HG03469 (cell line): ENCODE results near the gene ZGPAT.
"Not testable (repeated sequence)": the region's sequence is repeated elsewhere in the genome, so short reads cannot be mapped to it uniquely, and the experiment has no call there.

ENCODE experiments used
- ATAC-seq: cut with Tn5 transposase; IDR thresholded peaks from one replicate; pipeline ENCODE4 v1.9.1; 2021; ENCODE audit warnings: mild to moderate bottlenecking, moderate library complexity, moderate number of reproducible peaks; ENCODE audit not compliant: unreplicated experiment

Gene ZGPAT

DNA sequence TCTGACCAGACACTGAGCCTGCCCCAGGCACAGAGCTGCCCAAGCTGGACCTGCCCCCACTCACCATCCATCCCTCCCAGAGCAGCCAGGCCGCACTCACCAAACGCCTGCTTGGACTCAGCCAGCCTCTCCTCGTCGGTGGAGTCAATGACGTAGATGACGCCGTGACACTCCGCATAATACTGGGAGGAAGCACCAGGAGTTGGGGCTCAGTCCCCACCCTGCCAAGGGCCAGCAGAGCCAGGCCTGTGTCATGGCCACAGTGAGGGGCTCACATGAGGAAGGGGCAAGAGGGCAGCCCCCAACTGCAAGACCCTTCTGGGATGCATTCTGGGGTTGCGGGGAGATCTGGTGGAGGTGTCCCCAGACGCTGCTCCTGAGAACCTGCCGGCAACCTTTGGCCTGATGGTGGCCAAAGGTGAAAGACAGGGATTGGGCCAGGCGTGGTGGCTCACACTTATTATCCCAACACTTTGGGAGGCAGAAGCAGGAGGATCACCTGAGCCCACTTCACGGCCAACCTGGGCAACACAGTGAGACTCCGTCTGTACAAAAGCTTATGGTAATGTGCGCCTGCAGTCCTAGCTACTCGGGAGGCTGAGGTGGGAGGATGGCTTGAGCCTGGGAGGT lies 5.7 kb upstream of the ZGPAT start:
- no peak for ATAC-seq

DNA sequence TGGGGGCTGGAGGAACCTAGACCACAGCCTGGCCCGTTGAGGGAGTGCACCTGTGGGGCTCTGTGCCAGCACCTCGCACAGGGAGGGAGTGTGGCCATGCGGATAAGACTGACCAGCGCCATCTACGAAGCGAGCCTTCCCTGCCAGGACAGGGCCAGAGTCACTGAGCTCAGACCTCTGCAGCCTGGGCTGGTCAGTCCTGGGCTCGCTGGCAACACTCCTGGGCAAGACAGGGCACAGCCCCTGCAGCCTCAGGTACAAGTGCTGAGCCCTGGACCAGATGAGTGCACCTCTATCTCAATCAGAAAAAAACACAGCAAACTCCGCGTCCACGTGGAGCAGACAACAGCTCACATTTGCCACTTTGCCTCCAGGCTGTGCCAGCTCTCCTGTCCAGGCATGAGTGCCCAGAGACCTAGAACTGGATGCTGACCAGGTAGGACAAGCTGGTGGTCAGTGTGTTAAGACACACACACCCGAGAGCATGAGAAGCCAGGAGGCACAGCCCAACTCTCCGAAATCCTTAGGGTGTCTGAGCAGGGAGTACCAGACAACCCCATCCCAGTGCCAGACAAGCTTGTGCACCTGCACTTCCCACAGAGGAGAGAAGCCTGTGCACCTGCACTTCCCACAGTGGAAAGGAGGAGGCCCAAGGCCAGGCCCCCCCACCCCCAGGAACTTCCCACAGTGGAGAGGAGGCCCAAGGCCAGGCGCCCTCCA lies 4.9 kb upstream of the ZGPAT start:
- no peak for ATAC-seq

DNA sequence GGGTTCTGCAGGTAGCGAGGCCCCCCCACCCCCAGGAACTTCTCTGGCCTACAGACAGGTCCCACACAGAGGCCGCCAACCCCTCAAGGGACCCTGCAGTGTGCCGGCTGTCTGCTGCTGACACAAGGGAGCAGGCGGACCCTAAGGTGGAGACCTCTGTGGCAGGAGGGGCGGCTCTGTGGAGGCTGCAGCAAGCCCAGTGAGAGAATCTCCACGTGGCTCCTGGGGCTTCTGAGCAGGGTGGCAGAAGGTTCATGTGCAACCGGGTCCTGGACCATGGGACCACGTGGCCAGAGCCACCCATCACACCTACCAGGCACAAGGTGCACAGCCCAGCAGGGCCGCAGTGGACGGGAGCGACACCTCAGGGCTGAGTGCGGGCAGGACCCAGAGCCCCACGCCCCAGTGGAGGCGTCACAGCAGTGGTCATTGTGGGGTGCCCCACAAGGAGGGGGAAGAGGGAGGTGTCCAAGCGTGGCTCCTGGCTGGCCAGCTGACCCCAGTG lies 4.3 kb upstream of the ZGPAT start:
- no peak for ATAC-seq

DNA sequence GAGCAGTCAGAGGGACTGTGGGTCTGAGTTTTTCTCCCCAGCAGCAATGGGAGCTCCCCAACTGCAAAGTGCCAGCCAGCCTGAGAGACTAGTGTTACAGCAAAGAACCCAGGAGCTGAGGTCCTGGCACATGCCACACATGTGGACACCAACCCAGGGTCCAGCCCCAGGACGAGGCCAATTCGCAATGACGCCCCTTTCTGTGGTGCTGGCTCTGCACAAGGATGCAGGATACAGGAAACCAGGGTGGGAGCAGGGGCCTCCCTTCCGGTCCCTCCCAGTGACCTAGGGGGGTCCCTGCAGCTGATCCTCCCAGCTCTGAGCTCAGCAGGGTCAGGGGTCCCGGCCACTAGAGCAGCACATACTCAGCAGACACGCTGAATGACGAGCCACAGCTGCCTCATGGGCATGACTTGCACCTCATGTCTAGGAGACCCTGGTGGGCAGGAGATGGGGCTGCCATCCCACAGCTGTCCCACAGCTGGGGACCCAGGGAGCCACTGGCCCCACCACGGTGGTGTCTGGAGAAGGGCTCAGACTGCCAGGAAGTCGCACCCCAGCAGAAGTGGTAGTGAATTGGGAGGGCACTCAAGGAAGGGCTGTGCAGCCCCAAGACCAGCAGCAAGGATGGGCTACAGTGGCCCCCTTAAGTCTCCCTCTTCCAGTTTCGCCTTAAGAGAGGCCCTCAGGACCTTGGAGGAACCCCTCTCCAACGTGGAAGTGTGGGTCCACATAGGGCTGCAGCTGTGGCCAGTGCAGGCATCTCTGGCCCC lies 3.7 kb upstream of the ZGPAT start:
- ATAC-seq, result no peak

DNA sequence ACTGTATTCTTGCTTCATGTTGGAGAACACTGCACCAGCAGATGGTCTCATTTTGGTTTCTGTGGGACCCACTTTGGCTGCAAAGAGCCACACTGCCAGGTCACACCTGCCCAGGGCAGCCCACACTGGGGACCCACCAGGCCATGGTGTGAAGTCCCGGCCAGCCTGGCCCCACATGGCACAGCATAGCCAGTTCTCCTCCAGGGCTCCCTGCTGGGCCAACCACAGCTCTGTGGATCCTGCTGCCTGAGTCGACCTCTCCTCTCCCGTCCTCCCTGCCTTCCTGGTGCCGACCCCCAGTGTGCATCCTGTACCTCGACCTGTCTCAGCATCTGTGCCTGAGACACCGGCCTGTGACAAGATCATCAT lies 3.1 kb upstream of the ZGPAT start:
- ATAC-seq, result no peak

DNA sequence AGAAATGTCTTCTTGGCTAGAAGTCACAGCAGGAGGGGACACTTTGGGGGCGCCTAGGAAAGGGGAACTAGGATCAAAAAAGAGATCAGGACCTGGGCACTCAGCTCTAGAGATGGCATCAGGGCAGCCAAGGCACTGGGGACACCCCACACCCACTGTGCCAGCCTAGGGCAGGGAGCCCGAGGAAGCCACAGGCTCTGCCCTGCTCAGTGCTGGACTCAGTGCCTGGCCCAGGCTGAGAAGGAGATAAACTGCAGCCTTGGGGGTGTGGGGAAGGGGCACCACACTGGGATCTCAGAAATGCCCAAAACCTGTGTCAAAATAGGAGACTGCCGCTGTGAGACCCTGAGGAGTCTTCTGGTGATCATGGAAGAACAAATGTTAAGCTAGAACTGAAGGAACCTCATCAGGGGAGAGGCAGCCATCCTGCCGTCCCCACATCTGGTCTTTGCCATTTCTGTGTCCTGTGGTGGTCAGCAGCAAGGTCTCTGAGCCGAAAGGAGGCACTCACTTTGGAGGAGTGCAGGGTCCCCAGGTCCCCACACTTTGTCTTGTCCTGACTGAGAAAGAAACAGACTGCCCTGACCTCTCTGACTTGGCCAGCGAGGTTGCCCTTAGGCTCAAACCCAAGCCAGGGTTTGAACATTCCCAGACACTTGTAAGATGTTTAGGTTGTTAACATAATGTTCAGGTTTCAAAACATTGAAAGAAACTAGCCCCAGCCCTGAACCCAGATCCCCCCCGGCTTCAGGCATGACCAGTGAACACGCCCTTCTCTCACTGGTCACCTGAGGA lies 2.4 kb upstream of the ZGPAT start:
- no peak for ATAC-seq

DNA sequence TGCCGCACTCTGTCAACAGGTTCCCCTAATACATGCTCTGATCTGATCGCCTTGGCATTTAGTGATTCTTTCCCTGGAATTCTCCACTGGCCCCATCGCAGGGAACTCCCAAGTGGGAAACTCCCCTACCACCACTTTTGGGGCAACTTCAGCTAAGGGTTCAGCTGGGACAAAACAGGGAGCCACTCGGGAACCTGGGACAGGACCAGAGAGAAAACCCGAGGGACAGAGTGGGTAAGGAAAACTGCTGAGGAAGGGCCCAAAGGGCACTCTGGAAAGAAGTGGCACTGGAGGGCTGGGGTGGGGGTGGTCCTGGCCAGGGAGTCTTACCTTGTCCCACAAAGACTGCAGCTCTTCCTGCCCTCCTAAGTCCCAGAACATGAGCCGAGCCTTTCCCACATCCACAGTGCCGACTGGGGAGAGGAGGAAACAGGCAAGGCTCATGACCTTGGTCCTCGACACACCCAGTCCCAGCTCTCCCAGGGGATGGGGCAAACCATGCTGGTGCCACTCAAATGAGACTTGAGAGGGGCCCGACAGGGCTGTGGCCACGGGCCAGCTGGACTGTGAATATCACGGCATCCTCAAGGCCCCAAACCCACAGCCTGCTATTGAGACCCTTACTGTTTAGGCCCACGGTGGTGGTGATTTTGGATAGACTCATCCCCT lies 1.7 kb upstream of the ZGPAT start:
- ATAC-seq, result no peak

DNA sequence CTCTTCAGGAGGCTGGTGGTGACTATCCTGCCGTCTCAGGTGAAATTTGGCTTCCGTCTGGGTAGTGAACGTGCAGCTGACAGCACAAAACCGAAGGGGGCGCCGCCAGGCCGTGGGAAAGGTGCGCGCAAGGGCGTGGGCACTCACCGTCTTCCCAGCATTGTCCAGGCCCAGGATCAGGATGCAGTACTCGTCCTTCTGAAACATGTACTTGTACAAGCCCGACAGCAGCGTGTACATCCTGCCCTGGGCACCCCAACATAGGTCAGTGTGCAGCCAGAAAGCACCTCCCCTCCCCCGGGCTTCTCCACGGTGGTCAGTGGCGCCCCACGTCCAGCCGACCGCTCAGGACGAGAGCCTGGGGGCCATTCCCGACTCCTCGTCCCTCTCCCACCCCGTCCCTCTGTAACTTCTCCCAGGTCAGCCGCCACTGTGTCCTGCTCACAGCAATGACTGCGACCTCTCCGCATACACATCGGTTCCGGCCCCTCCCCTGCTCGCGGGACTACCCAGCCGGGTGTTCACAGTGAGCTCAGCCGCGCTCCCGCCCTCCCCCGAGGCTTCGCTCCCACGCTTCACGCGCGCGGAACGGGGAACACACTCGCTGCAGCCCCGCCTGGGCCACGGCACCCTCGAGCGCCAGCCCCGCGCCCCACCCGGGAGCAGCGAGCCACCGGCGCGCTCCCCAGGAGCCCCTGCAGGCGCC lies 834 bp upstream of the ZGPAT start:
- peak; percentile 10 for ATAC-seq

DNA sequence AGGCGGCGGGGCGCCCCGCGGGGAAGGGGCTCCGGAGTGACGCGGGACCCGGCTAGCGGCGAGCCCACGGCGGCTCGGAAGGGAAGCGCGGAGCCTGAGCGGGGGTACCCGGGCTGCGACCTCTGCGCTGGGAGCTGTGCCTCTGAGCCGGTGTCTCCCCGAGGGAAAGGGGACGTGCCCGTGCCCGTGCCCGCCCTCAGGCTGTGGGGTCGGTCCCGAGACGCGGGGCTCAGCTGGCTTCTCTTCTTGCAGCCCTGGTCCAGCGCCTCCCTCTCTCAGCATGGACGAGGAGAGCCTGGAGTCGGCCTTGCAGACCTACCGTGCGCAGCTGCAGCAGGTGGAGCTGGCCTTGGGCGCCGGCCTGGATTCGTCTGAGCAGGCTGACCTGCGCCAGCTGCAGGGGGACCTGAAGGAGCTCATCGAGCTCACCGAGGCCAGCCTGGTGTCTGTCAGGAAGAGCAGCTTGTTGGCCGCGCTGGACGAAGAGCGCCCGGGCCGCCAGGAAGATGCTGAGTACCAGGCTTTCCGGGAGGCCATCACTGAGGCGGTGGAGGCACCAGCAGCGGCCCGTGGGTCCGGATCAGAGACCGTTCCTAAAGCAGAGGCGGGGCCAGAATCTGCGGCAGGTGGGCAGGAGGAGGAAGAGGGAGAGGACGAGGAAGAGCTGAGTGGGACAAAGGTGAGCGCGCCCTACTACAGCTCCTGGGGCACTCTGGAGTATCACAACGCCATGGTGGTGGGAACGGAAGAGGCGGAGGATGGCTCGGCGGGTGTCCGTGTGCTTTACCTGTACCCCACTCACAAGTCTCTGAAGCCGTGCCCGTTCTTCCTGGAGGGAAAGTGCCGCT lies 686 bp downstream of the ZGPAT start:
- no peak for ATAC-seq

DNA sequence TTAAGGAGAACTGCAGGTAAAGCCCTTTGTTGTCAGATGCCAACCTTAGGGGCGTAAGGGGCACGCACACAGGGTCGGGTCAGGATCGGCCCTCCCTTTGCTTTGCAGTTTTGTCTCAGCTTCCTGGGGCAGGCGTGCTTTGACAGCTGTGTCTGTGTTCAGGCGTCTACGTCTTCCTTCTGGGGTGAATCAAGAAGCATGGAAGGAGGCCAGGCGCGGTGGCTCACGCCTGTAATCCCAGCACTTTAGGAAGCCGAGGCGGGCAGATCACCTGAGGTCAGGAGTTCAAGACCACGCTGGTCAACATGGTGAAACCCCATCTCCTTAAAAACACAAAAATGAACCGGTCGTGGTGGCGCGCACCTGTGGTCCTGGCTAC lies 1.3 kb downstream of the ZGPAT start:
- ATAC-seq, result no peak

DNA sequence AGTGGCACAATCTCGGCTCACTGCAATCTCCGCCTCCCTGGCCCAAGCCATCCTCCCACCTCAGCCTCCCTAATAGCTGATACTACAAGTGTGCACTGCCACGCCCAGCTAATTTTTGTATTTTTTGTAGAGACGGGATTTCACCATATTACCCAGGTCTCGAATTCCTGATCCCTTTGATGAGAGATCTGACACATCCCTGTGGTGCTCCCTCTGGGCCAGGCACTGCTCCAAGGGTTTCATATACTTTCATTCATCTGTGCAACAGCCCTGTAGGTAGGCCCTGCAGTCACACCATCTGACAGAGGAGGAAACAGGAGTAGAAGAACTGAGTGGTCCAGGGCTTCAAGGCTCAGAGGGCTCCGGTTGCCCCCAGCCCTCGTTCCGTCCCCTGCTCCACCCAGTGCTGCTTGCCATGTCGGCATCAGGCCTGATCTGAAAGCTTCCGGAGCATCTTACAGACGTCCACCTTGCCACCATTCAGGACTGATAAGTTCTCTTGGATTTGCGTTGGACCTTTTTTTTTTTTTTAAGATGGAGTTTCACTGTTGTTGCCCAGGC lies 3.3 kb downstream of the ZGPAT start:
- ATAC-seq, result no peak

DNA sequence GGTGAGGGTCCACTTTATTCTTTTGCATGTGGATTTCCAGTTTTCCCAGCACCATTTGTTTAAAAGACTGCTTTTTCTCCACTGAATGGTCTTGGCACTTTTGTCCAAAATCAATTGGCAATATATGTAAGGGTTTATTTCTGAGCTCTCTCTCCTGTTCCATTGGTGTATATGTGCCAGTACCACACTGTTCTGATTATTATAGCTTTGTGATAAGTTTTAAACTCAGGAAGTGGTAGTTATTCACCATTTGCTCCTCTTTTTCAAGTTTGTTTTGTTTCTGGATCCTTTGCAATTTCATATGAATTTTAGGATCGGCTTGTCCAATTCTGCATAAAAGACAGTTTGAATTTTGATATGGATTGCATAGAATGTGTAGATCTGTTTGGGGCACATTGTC lies 4.4 kb downstream of the ZGPAT start:
- no peak for ATAC-seq

DNA sequence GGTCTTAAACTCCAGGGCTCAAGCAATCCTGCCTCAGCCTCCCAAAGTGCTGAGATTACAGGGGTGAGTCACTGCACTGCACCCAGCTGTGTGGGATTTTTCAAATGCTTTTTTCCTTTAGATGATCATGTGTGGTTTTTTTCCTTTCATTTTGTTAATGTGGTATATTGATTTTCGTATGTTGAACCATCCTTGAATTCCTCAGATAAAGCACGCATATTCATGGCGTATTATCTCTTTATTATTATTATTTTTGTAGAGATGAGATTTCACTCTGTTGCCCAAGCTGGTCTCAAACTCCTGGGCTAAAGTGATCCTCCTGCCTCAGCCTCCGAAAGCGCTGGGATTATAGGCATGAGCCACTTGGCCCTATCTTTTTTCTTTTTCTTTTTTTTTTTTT lies 7.0 kb downstream of the ZGPAT start:
- no peak for ATAC-seq

DNA sequence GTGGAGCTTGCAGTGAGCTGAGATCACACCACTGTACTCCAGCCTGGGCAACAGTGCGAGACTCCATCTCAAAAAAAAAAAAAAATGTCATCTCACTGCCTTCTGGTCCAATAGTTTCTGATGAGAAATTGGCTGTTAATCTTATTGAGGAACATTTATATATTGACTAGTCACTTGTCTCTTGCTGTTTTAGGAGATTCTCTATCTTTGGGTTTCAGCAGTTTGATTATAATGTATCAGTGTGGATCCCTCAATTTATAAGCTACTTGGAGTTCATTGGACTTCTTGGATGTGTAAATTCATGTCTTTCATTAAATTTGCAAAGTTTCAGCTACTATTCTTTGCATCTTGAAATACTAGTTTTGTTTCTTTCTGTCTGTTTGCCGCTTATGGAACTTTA lies 11.2 kb downstream of the ZGPAT start:
- ATAC-seq, result no peak

DNA sequence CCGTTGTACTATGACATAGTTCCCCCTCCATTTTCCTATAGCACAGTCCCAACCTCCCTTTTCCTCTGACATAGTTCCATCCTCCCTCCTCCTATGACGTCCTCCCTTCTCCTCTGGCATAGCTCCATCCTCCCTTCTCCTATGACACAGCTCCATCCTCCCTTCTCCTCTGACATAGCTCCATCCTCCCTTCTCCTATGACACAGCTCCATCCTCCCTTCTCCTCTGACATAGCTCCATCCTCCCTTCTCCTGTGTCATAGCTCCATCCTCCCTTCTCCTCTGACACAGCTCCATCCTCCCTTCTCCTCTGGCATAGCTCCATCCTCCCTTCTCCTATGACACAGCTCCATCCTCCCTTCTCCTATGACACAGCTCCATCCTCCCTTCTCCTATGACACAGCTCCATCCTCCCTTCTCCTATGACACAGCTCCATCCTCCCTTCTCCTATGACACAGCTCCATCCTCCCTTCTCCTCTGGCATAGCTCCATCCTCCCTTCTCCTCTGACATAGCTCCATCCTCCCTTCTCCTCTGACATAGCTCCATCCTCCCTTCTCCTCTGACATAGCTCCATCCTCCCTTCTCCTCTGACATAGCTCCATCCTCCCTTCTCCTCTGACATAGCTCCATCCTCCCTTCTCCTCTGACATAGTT lies 15.3 kb downstream of the ZGPAT start:
- not testable (repeated sequence) for ATAC-seq

DNA sequence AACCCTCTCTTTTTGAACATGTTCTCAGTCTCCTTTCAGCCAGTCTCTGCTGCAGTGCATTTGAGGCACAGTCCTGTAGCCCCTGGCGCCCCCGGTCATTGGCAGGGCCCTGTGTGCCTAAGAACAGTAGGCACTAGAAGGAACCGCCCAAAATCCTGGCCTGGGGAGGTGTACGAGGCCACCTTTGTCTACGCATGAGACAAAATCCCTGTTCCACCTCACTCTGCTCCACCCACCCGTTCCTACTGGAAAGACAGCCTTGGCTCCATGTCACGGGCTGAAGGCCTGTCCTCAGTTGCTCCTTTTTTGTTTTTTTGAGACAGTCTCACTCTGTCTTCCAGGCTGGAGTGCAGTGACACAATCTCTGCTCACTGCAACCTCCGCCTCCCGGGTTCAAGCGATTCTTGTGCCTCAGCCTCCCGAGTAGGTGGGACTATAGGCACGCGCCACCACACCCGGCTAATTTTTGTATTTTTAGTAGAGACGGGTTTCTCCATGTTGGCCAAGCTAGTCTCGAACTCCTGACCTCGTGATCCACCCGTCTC lies 22.4 kb downstream of the ZGPAT start:
- ATAC-seq, result not testable (repeated sequence)

DNA sequence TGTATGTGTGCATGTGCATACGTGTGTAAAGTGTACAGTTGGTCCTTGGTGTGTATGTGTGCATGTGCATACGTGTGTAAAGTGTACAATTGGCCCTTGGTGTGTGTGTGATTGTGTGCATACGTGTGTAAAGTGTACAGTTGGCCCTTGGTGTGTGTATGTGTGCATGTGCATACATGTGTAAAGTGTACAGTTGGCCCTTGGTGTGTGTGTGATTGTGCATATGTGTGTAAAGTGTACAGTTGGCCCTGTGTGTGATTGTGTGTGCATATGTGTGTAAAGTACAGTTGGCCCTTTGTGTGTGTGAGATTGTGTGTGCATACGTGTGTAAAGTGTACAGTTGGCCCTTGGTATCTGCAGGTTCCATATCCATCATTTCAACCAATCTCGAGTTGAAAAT lies 23.6 kb downstream of the ZGPAT start:
- no peak for ATAC-seq
